HG02623 (cell line): ENCODE results near the gene HCAR2.
"Not testable (repeated sequence)": the region's sequence is repeated elsewhere in the genome, so short reads cannot be mapped to it uniquely, and the experiment has no call there.

Experiments used
- ATAC-seq: cut with Tn5 transposase; IDR thresholded peaks from one replicate; pipeline ENCODE4 v1.9.1; 2021; ENCODE audit warnings: moderate library complexity; ENCODE audit not compliant: unreplicated experiment

Gene HCAR2

DNA sequence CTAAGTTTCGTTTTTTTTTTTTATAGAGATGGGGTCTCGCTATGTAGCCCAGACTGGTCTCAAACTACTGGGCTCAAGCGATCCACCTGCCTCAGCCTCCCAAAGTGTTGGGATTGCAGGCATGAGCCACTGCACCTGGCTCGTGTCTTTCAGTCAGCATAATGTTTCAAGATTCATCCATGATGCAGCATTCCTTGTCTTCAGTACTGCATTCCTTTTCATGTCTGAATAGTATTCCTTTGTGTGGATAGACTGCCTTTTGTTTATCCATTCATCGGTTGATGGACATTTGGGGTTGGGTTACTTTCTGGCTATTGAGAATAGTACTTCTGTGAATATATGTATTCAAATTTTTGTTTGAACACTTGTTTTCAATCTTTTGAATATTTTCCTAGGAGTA lies 37.4 kb downstream of the HCAR2 start:
- ATAC-seq: no peak

DNA sequence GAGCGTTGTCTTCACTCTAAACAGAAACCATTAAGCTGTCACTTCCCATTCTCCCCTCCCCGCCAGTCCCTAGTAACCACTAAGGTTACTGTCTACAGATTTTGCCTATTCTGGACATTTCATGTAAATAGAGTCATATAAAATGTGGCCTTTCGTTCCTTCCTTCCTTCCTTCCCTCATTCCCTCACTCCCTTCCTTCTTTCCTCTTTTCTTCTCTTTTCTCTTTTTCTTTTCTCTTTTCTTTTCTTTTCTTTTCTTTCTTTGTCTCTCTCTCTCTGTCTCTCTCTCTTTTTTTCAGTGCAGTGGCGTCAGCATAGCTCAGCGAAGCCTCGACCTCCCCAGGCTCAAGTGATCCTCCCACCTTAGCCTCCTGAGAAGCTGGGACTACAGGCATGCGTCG lies 37.8 kb downstream of the HCAR2 start:
- ATAC-seq: no peak

- ATAC-seq: no peak
These were observed 41.2 kb downstream of the HCAR2 start for GRCh38 chr12:122661938-122662337.

- ATAC-seq: no peak
These were observed 41.9 kb downstream of the HCAR2 start for GRCh38 chr12:122661246-122661645.

- no peak for ATAC-seq
These were observed 43.6 kb downstream of the HCAR2 start for GRCh38 chr12:122659579-122659978.

- no peak for ATAC-seq
These were observed 46.9 kb downstream of the HCAR2 start for GRCh38 chr12:122656298-122656697.

DNA sequence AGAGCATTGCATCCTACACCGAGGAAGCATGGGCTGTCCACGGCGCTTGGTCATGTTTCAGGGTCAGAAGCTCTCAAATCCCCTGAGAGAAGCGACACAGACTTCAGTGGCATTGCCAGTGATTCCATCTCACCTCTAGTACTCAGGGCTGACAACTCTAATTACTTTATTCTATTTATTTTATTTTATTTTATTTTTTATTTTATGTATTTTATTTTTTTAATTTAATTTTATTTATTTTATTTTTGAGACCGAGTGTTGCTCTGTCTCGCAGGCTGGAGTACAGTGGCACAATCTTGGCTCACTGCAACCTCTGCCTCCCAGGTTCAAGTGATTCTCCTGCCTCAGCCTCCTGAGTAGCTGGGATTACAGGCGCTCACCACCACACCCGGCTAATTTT lies 49.9 kb downstream of the HCAR2 start:
- not testable (repeated sequence) for ATAC-seq

GRCh38 chr12:122651520-122652224 lies 51.5 kb downstream of the HCAR2 start:
- no peak for ATAC-seq
